Erythroblast (primary cell): ENCODE data around the gene MPV17L.
"Not testable (repeated sequence)": the region's sequence is repeated elsewhere in the genome, so short reads cannot be mapped to it uniquely, and the experiment has no call there.

Experiments used
- GATA1 ChIP-seq: IDR thresholded peaks from 2 replicates; pipeline ENCODE4 v1.6.1; 2011; ENCODE audit warnings: low read depth, mild to moderate bottlenecking, control low read depth, low read length, moderate library complexity
- POLR2A ChIP-seq: IDR thresholded peaks from 2 replicates; pipeline ENCODE4 v1.6.1; 2011; ENCODE audit warnings: mild to moderate bottlenecking, low read length

DNA sequence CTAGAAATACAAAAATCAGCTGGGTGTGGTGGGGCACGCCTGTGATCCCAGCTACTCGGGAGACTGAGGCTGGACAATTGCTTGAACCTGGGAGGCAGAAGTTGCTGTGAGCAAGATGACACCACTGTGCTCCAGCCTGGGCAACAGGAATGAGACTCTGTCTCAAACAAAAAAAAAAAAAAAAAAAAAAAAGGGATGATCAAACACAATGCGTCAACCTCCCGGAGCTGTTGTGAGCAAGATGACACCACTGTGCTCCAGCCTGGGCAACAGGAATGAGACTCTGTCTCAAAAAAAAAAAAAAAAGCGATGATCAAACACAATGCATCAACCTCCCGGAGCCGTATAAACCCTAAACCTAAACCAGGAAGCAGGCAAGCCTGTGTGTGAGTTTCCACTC is 38.1 kb upstream of the MPV17L start:
- TF ChIP-seq POLR2A, GATA1: not testable (repeated sequence)
